ENCODE measurements around the gene KCTD19. TPM values are rescaled to one million over a fixed set of nuclear protein-coding genes. Genes with fewer than 3 reads are reported as not detected.

The KCTD19 gene
- total RNA-seq, 1 donor from 2014 or later: not detected

GRCh38 chr16:67317853-67318252 lies 8.7 kb downstream of the KCTD19 start:
- no peak for DNase-seq (ENCODE audit: low spot score)

DNA sequence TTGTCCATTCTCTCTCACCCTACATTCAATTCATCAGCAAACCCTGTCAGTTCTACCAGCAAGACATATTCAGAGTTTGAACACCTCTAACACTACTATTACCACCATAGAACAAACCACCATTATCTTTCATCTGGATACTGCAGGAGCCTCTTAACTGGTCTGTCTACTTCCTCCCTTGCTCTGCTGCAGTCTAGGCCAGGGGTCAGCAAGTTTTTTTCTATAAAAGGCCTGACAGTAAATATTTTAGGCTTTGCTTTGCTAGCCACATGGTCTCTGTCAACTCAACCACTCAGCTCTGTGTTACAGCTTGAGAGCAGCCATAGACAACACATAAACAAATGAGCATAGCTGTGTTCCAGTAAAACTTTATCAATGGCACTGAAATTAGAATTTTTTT lies 13.8 kb downstream of the KCTD19 start:
- DNase-seq (ENCODE audit: low spot score): no peak

DNA sequence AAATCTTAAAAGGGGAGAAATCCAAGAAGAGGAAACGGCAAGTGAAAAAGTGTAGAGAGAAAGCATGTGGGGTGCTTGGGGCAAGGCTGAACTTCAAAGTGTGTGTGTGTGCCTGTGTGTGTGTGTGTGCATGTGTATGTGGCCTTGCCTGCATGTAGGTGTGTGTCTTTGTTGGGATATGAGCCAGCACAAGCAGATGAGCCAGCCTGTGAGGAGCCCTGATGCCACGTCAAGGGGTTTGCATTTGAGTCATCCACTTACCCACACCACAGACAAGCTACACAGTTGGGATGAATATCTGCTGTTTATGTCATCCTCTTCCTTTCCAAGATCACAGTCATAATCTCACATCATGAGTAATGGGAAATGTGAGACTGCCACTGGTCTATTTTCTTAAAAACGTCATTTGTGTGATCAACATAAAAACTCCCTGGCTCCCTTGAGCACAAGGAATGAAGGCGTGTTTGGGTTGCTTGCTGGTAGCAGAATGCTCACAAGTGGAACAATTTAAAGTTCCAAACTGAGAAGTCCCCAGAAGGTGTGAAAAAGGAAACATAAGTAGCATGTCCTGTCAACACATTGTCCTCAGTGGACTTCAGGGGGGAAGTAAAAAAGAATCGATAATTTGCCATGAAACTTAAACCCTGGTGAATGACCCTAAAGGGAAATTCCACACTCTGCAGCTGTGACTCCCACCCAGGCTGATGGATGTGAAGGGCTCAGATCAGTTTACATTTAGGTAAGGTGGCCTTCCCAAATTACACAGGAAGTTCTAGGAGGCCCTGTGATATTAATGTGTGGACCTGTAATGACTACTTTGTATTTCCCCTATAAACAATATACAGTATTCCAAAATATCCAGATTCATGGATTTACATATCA lies 14.7 kb downstream of the KCTD19 start:
- no peak for DNase-seq (ENCODE audit: low spot score)

- DNase-seq (ENCODE audit: low spot score): no peak
Measured at GRCh38 chr16:67310561-67310960, 16.0 kb downstream of the KCTD19 start.

- DNase-seq (ENCODE audit: low spot score): no peak
Measured at GRCh38 chr16:67305216-67306071, 21.1 kb downstream of the KCTD19 start.

GRCh38 chr16:67304020-67304419 lies 22.5 kb downstream of the KCTD19 start:
- no peak for DNase-seq (ENCODE audit: low spot score)

- no peak for DNase-seq (ENCODE audit: low spot score)
Measured at GRCh38 chr16:67302970-67303369, 23.6 kb downstream of the KCTD19 start.

- DNase-seq (ENCODE audit: low spot score): no peak
Measured at GRCh38 chr16:67302076-67302475, 24.5 kb downstream of the KCTD19 start.

GRCh38 chr16:67301080-67301782 lies 25.3 kb downstream of the KCTD19 start:
- no peak for DNase-seq (ENCODE audit: low spot score)

- DNase-seq (ENCODE audit: low spot score): no peak
Measured at GRCh38 chr16:67299269-67299668, 27.3 kb downstream of the KCTD19 start.

DNA sequence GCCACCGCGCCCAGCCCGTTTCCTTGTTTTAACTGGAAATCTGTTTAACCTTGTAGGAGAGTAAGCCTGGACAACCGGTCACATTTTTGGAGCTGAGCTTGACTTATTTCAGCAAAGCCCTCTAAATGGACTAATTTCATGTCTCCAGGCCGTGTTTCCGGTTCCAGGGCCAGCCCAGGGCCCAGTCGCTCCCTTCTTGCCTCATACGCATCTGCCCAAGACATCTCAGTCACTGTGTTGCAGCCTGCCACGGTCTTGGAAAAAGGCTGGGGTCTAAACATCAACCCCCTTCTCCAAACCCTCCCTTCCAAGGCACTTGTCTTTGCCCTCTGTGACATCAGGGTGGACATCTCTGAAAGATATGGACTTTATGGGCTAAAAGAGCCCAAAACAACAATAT lies 28.3 kb downstream of the KCTD19 start:
- DNase-seq (ENCODE audit: low spot score): no peak

- no peak for DNase-seq (ENCODE audit: low spot score)
Measured at GRCh38 chr16:67296420-67296819, 30.1 kb downstream of the KCTD19 start.

DNA sequence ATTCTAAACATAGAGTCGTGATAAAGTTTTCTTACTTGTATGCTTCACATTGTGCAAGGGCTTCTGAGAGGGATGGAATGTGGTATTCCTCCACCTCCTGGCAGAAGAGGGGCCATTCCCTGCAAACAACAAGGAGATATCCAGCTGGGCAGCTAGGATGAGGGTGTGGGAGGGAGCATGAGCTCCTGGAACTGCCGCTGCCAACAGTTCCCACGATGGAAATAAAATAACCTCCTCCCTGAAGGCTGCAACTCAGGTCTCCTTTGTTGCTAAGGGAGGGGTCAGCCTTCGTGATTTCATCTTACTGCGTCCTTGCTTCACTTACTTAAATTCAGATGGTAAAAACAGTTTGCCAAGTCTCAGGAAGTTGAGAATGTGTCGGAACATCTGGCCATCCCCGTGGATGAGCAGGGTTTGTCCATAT lies 31.6 kb downstream of the KCTD19 start:
- DNase-seq (ENCODE audit: low spot score): no peak

DNA sequence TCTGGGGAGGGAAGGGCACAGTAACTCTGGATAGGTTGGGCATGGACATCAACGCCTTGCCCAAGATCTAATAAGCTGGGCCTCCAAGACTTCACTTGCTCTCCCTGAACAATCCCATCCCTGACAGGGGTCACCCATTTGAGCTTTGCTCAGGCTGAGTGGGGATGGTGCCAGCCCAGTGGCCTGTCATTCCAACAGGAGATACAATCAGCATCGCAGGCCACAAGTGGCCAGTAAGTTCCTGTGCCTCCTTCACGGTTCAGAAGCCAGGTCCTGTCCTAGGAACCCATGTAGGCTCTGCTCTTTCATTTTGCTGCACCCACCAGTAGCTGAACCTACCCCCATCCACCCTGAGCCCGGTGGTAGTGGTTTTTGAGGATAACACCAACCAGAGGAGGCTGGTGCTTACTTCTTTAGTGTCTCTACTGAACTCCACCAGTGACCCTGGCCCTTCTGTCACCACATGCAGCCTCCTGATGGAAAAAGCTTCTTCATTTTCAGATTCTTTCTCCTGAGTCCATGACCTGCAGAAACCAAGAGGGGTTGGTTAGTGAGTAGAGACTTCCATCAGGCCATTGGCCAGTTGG lies 32.3 kb downstream of the KCTD19 start:
- DNase-seq (ENCODE audit: low spot score): no peak

- no peak for DNase-seq (ENCODE audit: low spot score)
Measured at GRCh38 chr16:67291461-67291860, 35.1 kb downstream of the KCTD19 start.

DNA sequence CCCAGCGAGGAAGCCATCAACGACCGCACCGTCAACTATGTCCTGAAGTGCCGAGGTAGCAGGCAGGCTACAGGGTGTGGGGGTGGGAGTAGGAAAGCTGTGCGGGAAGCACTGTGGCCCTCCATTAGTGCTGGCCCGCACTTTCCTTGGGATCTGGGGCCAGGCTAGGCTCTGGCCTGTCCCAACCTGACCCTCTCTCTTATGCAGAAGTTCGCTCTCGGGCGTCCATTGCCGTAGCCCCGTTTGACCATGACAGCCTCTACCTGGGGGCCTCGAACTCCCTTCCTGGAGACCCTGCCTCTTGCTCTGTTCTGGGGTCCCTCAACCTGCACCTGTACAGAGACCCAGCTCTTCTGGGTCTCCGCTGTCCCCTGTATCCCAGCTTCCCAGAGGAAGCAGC lies 38.6 kb downstream of the KCTD19 start:
- DNase-seq (ENCODE audit: low spot score): no peak

GRCh38 chr16:67286441-67287235 lies 39.9 kb downstream of the KCTD19 start:
- no peak for DNase-seq (ENCODE audit: low spot score)

- no peak for DNase-seq (ENCODE audit: low spot score)
Measured at GRCh38 chr16:67284699-67285646, 41.6 kb downstream of the KCTD19 start.

GRCh38 chr16:67283826-67284555 lies 42.5 kb downstream of the KCTD19 start:
- no peak for DNase-seq (ENCODE audit: low spot score)

All from ureter (tissue), 1 donor.